Activated CD8-positive, alpha-beta memory T cell treated with anti-CD3 and anti-CD28 coated beads, Interleukin-2, amount 50 U/mL, for 48 hours (primary cell): ENCODE results near the gene FZD4.
"Not testable (repeated sequence)": the region's sequence is repeated elsewhere in the genome, so short reads cannot be mapped to it uniquely, and the experiment has no call there.

Source experiments
- DNase-seq: peaks from one replicate; pipeline ENCODE4 v3.0.0-alpha.2; 2020

Gene FZD4

DNA sequence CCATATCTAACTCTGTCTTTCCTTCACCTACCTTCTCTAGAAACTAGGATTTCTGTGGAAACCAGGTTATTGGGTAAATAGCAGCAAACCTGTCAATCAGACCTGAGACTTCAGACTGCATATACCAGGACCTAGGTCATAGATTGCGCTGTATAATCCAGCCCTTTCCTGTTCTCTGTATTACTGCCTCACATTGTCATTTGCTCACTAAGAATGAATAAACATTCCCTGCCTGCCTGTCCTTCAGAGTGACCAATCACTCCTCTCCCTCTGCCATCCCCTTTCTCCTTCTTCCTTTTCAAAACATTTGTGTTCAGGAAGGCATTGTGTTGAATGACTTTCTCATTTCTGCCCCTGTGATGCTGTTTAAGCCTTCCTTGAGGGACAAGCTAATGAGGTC is 14.1 kb upstream of the FZD4 start:
- DNase-seq, result no peak

DNA sequence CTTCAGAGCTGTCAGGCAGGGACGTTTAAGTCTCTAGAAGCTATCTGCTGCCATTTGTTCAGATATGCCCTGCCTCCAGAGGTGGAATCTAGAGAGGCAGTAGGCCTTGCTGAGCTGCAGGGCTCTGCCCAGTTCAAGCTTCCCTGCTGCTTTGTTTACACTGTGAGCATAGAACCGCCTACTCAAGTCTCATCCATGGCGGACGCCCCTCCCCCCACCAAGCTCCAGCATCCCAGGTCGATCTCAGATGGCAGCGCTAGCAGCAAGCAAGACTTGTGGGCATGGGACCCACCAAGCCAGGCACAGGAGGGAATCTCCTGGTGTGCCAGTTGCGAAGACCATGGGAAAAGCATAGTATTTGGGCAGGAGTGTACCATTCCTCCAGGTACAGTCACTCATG is 12.4 kb upstream of the FZD4 start:
- DNase-seq, result not testable (repeated sequence)

DNA sequence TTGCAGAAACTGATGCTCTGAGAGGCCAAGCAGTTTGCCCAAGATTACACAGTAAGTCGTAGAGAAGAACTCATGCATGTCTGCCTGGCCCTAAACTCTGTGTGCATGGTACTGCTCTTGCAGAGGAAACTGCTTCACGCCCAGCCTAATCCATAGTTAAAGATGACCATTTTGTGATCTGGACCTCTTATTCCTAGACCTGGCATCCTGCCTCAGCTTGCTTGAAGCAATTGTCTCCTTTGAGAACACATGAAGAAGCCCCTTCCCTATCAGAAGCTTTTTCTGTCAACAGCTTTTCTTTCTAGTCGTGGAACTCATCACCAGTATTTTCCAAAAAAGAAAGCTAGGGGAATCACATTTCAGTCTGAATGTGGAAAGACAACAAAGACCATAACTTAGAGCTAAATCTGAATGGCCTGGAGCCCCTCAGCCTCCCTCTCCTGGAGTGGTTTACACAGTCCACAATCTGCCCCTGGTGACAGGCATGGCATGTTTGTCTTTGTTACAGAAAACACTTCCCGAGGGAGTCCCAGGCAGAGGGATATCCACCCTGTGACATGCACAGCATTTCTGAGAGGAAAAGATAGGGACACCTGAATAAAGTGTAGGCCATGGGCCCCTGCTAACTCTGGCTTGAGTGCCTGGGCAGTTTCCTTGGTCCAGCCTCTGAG is 2.9 kb upstream of the FZD4 start:
- DNase-seq, result no peak

DNA sequence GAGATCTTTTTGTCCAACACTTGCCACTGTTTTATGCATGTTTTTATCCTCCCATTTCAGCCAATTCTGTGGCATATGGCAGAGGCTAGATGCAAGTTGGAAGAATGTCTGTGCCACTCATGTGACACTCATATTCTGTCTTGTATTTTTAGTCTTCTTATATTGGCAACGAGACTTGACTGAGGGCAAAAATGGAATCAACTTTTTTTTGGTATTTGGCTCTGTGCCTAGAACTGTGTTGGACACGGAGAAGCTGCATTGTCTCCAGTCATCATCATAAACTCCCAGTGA is 1.7 kb upstream of the FZD4 start:
- DNase-seq, result no peak

DNA sequence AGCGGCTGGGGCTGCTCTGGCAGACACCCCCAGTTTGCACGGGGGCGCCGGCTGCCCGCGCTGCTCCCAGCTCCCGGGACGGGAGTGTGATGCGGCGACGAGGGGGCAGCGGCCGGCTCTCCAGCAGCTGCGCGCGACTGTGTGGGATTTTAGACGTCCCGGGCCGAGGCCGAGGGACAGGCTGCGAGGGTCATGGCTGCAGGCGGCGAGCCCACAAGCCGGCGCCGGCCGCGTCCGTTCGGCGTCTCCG is 159 bp downstream of the FZD4 start:
- DNase-seq, result no peak

DNA sequence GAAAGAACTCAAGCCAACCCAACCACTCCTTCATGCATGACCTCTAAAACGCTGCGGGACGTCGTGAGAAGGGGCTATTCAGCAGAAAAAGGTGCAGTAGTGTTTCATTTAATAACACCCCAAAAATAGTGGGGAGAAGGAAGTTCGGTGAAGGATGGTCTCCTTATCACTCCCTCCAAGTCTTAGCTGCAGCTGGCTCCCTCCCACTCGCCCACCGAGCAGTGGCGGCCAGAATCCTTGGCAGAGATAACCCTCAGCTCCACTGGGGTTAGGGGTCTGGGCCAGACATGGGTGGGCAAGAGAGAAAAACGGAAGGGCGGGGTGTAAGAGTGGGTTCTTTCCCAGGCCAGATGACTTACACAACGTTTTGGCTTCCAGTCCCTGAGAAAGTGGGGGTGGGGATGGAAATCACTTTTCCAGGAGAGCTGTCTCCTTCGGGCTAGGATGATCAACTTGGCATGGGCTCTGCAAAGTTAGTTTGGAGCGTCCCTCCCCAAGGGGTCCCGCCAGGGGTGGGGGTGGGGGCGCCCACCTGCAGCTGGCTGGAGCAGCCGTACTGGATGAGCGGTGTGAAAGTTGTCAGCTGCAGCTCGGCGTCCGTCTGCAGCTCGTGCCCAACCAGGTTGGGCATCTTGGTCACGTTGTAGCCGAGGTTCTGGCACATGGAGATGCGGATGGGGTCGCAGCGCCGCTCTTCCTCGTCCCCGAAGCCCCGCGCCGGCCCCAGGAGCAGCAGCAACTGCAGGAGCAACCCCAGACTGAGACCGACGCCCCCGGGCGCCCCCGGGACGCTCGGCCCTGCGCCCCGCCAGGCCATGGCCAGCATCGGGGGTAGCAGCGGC is 705 bp downstream of the FZD4 start:
- no peak for DNase-seq

DNA sequence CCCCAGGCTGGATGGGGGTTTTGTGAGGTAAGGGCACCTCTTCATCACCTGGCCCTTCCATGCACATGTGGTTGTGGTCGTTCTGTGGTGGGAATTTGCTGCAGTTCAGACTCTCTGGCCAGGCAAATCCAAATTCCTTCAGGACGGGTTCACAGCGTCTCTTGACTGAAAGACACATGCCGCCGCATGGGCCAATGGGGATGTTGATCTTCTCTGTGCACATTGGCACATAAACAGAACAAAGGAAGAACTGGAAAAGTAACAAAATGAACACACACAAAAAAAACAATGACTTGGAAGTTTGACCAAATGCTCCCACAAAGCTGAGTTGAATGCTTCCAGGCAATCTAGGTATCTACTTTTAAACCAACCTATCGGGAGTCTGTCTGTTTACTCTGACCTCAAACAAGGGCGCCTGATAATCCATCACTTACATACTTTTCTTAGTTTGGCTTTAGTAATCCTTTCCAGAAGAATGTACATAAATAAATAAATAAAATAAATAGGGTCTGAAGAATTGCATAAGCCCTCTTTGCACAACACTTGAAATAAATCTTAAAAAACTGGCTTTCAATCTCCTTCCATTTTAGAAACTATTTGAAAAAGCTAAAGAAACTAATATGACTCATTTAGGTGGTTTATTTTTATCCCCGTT is 2.8 kb downstream of the FZD4 start:
- no peak for DNase-seq

DNA sequence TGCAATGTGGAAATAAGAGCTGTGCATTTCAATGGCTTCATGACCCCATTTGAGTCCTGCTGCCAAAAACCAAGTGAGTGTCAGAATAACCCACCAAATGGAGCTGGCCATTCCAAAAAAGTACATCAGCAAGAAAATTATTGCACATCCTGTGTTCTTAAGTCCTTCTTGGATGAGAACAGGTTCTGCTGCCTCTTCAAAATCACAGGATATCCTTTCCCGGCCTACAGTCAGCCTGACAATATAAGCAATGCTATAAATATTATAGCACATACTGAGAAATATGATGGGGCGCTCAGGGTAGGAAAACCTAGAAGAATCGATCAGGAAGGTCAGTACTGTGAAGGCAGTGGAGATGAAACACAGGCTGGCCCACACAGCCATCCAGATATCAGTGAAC is 3.5 kb downstream of the FZD4 start:
- no peak for DNase-seq

DNA sequence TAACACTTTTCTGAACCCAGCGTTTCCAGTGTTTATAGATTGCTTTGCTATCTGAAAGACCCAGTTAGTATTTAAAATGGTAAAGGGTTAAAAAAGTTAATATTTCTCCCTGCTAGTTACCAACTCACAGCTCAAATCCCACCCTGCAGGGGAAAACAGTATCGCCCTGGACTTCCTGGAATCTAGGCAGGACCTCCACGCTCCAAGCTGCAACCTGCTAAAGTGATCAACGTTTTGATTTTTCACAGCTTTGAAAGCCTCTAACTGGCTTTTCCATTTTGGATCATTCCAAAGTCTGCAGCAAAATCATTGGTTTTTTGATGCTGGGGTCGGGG is 4.6 kb downstream of the FZD4 start:
- no peak for DNase-seq

DNA sequence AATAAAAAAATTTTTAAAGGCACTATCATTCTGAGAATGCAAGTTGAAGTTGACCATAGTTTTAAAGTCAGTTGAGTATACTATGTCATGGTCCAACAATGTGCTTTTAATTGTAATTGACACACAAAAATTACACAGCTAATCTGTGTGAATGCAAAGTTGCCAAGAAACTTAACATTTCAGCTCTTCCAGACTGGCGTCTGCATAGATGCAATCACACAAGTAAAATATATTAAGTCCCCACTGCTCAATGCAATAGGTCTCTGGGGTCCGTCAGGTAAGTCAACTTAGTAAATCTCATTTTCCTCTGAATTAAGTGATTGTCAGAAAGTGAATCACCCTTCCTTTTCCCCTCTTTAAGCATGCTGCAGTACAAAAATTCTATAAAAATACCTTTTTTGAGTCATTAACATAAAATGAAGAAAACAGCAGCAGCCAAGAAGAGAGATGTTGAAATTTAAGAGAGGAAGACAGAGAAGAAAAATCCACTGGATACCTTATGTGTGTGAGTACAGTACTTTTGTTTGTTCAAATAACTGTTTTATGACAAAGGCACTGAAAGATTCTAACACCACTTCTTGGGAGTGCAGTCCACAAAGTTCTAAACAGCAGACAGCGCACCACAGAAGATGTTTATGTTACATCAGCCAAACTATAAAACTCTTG is 5.1 kb downstream of the FZD4 start:
- DNase-seq, result no peak

DNA sequence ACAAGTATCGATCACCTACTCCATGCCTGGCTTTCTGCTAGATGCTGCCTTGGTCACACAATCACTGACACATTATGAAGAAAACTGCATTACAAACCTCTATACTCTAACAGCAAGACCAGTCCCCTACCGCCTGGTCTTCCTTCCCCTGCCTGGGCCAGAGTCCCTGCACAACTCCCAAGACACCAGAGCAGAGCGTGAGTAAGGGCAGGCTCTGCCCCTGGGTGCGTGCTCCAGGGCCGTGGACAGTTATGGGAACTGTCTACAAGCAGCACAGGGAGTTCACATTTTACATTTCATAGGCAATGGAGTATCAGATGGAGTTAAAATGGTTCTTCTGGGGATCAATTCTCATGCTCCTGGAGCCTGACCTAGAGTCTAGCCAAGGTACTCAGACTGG is 6.5 kb downstream of the FZD4 start:
- DNase-seq, result no peak

DNA sequence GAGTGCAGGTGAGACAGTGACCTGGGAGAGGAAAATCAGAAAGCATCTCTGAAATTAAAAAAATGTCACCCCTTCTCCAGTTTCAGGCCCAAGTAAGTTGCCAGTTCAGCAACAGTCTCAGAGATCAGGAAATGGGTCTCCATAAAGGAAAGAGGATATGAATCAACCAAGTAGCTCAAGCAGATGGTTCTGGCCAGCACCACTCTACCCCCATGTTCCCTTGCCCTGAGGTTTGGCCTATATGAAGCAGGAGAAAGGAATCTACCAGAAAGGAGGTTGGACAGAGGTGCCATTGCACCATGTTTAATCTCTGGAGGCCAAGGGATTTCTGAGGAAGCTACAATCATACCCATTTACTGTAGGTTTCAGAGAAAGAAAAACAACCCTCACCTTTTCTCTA is 7.7 kb downstream of the FZD4 start:
- no peak for DNase-seq

DNA sequence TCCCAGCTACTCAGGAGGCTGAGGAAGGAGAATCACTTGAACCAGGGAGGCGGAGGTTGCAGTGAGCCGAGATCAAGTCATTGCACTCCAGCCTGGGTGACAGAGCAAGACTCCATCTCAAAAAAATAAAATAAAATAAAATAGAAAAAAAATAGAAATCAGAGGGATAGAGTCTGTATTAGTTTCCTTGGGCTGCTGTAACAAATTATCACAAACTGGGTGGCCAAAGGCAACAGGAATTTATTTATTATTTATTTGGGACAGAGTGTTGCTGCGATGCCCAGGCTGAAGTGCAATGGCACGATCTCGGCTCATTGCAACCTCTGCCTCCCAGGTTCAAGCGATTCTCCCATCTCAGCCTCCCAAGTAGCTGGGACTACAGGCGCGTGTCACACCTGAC is 11.7 kb downstream of the FZD4 start:
- DNase-seq, result not testable (repeated sequence)

DNA sequence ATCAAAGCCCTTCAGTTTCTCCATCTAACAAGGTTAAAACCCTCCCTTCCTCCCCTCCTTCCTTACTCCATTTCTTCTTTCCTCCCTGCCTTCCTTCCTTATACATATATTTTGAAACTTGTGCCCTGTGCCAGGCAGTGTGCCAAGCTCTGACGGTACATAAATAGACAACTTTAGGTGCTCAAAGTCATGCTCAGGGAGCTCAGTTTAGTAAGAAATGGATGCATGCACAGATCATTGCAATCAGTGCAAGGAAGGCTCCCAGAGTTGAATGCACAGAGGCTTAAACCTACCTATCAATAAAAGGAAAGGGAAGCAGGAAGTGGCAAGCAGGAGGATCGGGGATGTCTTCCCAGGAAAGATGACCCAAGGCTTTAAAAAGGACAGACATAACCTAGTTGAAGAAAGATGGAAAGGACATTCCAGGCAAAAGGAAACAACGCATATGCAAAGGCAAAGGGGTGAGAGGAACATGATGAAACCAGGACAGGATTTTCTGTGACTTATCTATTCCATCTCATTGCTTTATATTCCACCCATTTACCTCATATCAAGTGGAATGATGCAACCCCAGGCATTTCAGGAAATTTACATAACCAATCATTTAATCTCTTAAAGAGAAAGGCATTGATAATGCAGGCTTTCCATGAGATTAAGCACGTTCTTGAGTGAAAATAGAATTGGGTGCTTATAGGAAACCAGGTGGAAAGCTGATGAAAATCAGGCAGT is 13.2 kb downstream of the FZD4 start:
- DNase-seq, result no peak

DNA sequence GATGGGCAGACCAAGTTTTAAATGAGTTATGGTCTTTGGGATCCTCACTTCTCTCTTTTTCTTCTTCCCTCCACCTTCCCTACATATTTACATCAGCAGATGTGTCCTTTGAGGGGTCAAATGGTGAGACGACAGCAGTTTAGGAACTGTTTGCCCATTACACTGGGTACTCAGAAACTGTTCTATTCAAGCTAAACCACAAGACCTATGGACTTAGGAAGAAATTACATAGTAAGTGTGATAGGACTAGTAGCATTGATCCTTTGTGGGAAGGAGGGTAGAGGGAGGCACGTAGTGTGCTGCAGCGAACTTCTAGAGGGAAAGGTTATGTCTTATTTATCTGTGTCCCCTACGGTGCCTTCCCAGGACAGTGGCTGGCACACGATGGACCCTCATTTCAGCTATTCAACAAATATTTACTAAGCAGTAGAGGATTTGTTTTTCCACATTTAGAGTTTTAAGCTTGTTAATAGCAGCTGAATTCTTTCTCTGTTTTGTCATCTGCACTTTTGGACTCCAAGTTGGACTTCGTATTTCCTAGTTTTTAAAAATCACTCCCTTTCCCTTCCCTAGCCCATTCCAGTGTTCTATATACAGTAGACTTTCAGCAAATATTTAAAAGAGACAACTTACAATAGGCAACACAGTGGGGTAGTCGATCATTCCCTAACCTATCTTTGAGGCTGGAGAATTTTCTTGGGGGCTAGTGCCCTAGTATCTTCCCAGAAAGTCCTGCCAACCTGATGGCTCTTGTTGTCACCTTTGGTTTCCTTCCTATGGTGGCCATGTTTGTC is 13.9 kb downstream of the FZD4 start:
- DNase-seq, result no peak

DNA sequence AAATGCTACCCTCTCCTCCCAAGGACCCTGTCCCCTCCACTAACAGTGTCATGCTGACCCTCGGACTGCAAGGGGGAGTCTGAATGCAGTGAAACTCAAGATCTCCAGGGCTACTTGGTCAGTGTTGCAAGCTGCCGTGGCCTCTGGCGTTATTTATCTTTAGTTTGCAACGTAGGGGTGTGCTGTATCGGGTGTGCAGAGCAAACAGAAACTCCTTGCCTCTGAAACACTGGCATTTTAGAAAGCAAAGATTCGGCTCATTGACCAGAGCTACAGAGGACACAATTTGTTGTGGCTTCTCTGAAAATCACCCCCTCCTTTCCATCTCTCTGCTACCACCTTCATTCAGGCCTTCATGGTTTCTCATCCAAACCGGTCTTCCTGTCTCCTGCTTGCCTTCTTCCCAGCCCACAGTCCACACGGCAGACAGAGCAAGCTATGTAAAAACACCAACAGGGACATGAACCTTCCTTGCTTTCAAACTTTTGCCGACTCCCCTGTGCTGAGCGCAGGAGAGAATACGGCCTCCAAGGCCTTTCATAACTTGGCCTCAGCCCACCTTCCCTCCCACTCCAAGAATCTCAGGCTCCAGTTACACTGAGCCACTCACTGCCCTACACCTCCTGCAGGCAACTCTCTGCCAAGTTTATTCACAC is 14.9 kb downstream of the FZD4 start:
- no peak for DNase-seq

DNA sequence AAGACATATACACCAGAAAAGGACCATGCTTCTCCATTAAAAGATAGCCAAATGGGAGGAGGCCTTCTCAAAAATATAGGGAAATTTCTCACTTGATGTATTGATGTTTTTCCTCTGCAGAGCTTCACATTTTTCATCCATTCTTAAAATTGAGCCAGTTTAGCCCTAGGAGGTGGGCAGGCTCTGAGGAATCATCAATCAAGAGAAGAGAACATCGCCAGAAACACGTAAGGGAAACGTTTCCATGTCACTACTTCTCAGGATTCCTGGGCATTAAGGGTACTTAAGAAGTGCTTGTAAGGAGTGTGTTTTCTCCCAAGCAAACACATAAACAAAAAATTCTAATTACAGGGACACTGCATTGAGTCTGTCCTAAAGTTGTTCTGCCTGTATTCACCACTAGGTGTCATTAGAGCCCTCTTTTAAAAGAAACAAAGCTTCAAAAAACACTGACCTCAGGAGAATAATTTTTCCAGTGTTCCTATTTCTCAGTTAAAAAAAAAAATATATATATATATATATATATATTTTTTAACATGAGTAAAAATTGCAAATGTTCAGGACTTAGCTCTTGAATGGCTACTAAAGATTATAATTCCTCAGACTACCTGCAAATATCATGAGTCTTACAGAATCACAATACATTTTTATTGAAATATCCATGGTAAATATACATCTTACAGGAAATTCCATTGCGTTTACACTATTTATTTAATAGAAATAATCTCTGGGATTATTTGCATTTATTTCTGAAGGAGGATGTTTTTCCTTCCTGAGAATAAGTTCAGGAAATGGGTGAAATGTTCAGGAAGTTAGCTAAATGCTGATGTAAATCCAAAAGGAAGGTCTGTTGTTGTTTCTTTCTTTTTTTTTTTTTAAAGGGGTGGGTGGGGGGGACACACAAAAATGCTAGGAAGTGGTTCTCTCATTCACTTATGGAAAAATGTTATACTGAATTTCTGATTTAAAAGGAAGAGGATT is 16.0 kb downstream of the FZD4 start:
- no peak for DNase-seq

DNA sequence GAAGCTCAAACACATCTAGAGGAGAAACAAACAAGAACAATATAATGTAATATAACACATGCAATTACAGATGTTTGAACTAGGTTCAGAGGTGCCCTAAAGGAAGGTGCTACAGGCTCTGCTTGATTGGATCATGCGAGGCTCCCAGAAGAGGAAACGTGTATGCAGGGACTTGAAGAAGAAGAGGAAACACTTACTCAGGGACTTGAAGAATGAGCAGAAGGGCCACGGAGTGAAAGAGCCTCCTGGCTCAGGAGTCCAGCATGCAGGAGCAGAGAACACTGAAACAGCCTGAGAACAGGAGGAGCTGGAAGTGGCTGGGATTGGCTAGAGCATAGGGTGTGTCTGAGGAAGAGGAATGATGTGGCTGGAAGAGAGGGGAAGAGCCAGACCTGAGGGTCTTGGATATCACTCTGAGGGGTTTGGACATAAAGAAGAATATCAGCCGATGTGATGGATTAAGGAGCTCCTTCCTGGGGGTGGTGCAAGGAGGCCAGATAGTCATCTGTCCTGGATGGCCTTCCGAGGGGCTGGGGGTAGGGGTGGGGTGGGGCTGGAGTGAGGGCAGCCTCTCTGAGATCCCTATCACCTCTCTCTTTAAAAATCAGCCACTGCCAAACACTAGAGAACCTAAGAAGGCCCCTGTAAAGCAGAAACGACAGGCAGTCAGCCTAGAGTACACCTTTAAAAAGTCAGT is 16.8 kb downstream of the FZD4 start:
- DNase-seq, result no peak

DNA sequence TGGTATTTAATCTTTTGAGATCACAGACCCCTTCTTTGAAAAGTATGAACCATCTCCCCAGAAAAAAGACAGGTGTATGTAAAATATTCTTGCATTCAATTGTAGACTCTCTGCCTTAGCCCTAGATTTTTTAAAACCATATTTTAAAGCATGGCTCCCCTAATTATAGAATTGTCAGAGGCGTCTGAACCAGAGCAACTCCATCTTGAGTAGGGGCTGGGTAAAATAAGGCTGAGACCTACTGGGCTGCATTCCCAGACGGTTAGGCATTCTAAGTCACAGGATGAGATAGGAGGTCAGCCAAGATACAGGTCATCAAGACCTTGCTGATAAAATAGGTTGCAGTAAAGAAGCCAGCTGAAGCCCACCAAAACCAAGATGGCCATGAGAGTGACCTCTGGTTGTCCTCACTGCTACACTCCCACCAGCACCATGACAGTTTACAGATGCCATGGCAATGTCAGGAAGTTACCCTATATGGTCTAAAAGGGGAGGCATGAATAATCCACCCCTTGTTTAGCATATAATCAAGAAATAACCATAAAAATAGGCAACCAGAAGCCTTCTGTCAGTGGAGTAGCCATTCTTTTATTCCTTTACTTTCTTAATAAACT is 17.9 kb downstream of the FZD4 start:
- not testable (repeated sequence) for DNase-seq
